22Rv1 (cell line): ENCODE measurements around the gene FGFR2.

Experiments used
- ZFX ChIP-seq: fragments of 450-650 bp; IDR thresholded peaks from 2 replicates; pipeline ENCODE4 v1.6.1; 2017; ENCODE audit warnings: antibody characterized with exemption, borderline replicate concordance
- TF ChIP-seq, protein P1 (sequence below): fragments of 450-650 bp; IDR thresholded peaks from 2 replicates; pipeline ENCODE4 v1.5.1; 2017; ENCODE audit warnings: mild to moderate bottlenecking

DNA sequence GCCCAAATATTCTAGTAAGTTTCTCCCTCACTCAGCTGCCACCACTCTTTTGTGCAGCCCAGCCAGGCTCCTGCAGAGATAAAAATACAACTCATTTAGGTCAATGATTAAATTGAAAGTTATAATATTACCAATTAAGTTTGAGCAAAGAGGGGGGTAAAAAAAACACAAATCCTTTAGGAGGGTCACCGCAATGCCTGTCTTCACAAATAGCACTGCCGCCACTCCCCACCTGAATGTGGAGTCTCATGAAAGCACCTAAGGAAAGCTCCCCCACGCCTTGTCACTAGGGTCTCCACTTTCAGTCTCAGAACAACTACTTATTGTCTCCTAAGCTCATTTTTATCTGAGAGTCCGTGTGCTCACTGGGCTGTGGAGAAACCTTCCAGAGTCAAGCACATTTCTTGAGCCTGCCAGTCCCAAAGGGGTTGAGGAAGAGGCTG is 148.7 kb downstream of the FGFR2 start:
- TF ChIP-seq, protein P1, sequence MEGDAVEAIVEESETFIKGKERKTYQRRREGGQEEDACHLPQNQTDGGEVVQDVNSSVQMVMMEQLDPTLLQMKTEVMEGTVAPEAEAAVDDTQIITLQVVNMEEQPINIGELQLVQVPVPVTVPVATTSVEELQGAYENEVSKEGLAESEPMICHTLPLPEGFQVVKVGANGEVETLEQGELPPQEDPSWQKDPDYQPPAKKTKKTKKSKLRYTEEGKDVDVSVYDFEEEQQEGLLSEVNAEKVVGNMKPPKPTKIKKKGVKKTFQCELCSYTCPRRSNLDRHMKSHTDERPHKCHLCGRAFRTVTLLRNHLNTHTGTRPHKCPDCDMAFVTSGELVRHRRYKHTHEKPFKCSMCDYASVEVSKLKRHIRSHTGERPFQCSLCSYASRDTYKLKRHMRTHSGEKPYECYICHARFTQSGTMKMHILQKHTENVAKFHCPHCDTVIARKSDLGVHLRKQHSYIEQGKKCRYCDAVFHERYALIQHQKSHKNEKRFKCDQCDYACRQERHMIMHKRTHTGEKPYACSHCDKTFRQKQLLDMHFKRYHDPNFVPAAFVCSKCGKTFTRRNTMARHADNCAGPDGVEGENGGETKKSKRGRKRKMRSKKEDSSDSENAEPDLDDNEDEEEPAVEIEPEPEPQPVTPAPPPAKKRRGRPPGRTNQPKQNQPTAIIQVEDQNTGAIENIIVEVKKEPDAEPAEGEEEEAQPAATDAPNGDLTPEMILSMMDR, result no peak
- no peak for TF ChIP-seq ZFX
